Urothelium cell line (cell line): ENCODE results near the gene ENOSF1.
A peak's percentile ranks its signal among the peaks of the same experiment; 100 is the strongest.
"Not testable (repeated sequence)": the region's sequence is repeated elsewhere in the genome, so short reads cannot be mapped to it uniquely, and the experiment has no call there.

ENCODE experiments used
- DNase-seq: peaks from one replicate; pipeline ENCODE4 v3.0.0; 2011; ENCODE audit warnings: low spot score, mixed read lengths
- FAIRE-seq: peaks from 2 replicates; lab custom pipeline; 2011; peaks lifted over from hg19 to GRCh38; lab: Jason Lieb, UNC

Gene ENOSF1

GRCh38 chr18:709771-710170 is 2.7 kb downstream of the ENOSF1 start:
- FAIRE-seq, result no peak
- DNase-seq, result no peak

DNA sequence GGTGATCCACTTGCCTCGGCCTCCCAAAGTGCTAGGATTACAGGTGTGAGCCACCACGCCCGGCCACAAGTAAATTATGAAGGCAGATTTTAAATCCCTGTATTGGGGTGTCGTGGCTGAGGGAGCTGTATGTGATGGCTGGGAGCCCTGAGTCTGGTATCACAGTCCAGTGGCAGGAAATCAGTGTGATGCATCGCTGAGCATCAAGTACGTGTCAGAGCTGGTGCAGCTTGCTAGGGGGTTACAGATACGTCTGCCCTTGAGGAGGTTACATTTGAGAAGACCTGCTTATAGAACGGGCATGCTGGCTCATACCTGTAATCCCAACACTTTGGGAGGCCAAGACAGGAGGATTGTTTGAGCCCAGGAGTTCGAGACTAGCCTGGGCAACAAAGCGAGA is 4.3 kb downstream of the ENOSF1 start:
- FAIRE-seq (peak; percentile 37), DNase-seq (no peak)

DNA sequence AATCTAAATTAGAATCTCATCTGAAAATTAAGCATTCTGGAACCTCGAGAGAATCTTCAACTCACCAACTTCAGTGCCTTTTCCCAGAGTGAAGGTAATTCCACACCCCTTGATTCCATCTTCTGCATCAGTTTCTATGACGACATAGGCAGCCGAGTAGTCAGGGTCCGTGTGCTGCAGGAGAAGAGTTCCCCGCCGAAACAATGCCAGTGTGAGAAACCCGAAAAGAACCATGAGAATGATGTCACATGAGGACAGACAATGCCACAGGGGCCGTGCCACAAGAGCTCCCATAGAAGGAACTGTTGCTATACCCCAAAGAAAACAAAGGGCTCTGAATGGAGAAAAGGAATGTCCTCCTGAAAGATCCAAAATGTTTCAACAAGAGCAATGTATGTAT is 6.0 kb downstream of the ENOSF1 start:
- FAIRE-seq (no peak), DNase-seq (no peak)

- FAIRE-seq (peak; percentile 73), DNase-seq (peak; percentile 57)
Observed at GRCh38 chr18:703213-703967, 9.0 kb downstream of the ENOSF1 start.

GRCh38 chr18:697800-698199 is 14.6 kb downstream of the ENOSF1 start:
- DNase-seq, result no peak
- FAIRE-seq, result no peak

DNA sequence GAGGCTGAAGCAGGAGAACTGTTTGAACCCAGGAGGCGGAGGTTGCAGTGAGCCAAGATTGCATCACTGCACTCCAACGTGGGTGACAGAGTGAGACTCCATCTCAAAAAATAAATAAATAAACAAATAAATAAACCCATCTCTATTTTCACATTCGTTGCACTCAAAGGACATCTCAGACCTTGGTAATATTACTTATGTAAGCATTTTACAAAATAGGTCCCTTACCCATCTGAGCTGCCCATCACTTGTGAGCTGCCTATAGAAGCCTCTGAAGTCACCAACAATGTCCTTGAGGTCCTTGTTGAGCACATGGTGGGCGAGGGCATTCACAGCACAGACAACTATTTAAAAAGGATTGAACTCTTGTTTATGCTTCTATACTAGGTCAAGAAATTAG is 15.4 kb downstream of the ENOSF1 start:
- FAIRE-seq (no peak), DNase-seq (no peak)

DNA sequence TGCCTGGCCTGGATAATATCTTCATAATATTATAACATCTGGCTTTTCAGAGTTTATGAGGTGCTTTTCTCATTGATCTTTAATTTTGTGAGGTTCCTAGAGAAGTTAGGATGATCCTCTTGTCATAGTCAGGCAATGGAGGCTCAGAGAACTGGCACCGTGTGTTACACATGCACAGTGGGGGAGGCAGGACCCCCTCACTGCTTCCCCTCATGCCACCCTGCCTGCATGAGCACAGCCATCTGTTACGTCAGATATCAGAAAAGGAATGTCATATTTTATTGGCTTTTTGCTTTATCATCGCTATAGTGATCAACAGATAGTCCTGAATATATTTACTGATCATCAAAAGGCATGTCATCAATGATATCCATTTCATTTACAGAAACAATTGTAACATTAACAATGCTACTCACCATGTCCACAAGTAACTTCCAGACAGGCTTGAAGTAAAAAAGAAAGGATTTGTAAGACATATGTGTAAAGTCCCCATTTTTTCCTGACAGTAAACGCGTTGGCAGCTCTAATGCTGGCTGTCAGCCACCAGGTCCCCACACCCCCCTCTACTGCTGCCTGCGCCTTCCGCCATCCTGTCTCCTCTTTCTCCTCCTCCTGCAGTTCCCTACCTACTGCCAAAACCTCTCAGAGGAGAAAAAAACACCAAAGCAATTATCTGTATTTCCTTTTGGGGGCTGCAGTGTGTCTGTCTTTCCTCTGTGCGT is 18.8 kb downstream of the ENOSF1 start:
- no peak for DNase-seq
- peak; percentile 79 for FAIRE-seq

DNA sequence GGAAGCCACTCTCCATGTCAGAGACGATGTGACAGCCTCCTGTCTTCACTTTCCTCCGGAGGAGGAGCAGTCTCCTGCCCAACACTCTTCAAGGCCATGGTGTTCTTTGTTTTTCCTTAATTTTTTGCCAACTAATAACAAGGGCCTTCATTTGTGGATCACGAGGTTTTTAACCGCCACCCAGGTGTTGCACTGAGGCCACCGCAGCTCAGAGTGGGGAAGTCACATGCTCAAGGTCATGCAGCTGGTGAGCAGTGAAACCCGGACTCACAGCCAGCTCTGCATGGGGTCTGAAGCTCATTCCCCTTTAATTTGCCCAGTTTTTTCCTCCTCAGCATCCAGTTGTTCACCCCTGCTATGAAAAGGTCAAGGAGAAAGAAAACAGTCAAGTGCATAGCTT is 19.6 kb downstream of the ENOSF1 start:
- FAIRE-seq (no peak), DNase-seq (no peak)

DNA sequence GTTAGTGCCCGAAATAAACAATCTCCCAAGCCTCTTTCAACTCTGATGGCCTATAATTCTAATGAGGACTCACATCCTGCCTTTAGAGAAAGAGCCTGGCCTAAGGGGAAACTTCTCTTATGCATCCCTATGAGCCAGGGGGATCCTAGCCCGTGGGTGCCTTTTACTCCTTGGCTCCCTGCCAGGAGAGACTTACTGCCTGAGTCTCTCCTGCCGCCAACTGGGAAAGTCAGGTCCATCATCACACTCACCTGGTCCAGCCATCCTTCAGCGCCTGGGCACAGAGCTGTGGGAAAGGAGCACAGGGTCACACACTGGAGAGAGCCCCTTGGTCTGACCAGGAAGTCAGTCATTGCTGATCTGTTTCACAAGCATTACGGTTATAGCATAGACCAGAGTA is 24.1 kb downstream of the ENOSF1 start:
- no peak for DNase-seq
- FAIRE-seq, result no peak

DNA sequence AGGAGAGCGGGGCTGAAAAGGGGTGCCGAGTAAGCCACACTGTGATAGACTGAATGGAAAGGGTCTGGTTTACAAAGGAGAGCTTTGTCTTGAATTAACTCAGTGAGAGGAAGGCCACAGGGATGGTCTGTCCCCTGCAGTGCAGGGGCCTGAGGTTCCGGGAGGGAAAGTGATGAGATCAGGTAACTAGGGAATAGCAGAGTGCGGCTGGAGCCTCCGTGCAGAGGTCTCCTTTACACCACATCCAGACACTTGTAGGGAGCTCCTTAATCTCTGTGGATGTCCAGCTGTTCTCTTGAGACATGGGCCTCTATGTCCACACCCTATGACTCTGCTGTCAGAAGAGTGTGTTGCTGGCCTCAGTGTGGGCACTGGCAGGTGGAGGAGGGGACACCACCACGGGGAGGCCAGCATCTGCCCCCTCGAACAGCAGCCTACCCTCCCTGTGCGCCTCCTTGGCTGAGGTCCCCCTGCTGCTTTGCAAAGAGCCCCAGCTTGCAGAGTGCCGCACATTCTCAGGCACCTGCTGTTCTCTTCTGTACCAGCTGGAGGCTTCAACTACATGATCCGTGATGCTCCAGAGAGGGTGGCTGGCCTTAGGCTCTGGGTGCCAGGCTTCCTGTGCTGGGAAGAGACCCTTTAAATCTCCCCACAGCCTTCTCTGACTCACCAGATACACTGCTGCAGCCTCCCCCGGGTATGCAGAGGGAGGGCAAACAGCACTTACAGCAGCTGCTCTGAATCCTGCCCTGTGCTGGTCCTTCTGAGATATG is 25.9 kb downstream of the ENOSF1 start:
- DNase-seq (no peak), FAIRE-seq (peak; percentile 50)

DNA sequence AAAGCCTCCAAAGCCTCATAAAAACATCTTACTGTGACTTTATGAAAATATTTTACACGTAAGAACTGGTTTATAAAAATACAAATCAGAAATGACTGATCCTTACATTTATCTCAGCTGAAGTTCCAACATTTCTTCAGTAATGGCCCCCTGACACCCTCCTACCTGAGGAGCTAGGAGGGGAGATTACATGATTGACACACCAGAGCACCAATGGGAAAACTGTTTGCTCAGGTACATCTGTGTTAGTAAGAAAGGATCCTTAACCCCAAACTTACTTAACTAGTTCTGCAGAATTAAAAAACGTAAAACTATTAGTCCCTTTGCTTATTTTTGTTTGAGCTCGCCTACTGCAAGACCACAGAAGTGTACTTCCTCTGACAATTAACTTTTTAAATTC is 27.0 kb downstream of the ENOSF1 start:
- FAIRE-seq, result no peak
- no peak for DNase-seq

GRCh38 chr18:683531-683930 is 28.9 kb downstream of the ENOSF1 start:
- DNase-seq (no peak), FAIRE-seq (peak; percentile 9)

DNA sequence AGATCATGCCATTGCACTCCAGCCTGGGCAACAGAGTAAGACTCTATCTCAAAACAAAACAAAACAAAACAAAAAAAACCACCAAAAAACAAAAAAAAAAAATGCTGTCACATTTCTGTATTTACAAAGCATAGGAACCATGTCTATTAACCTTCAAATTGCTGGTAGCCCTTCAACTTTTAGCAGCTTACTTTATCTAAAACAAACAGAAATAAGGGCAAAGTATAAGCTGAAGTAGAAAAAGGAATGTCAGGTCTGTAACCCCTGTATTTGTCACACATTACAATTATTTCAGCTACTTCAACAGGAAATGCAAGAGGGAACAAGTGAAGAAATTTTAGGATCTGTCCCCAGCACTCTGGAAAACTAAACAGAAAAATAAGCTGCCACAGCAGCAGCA is 29.6 kb downstream of the ENOSF1 start:
- FAIRE-seq (no peak), DNase-seq (no peak)

DNA sequence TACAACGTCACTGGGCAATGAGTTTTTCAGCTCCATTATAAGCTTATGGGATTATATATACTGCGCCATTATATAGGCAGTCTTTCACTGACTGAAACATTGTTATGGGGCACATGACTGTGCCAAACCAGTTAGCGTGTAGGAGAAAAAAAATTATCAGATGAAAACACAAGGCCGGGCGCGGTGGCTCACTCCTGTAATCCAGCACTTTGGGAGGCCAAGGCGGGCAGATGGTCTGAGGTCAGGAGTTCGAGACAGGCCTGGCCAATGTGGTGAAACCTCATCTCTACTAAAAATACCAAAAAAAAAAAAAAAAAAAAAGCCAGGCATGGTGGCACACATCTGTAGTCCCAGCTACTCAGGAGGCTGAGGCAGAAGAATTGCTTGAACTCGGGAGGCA is 30.0 kb downstream of the ENOSF1 start:
- FAIRE-seq, result not testable (repeated sequence)

GRCh38 chr18:681985-682384 is 30.4 kb downstream of the ENOSF1 start:
- peak; percentile 95 for FAIRE-seq
- no peak for DNase-seq

More for the DNA sequence above, 30.0 kb downstream of the ENOSF1 start:
- DNase-seq, result not testable (repeated sequence)

DNA sequence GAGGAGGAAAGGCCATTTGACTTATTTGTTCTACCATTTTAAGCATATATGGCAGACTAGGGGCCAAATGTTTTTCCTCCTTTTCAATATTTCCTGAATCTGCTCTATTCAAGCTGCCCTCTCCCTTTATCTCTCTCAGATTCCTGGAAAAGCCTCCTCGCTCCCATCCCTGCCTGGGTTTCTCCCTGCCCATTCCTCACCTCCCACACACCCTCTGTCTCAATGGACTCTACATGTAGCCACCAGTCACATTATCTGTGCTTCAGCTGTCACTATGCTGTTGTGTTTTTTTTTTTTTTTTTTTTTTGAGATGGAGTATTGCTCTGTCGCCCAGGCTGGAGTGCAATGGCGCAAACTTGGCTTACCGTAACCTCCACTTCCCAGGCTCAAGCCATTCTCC is 32.0 kb downstream of the ENOSF1 start:
- DNase-seq (no peak), FAIRE-seq (no peak)

DNA sequence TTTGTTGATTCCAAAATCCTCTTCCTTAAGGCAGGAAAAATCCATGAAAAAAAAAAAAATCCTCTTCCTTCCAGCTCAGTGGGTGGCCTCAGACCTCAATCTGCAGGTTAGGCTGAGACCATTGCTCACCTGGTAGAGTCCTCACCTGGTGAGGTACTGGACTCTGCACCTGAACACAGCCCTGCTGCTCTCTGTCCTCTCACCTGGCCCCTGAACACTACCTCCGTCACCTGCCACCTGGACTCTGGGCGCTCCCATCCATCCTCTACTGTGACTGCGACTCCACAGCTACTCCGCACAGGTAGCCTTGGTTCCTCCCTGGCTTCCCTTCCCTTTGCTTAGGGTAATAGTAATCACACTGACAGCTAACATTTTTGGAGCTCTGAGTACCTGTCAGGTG is 32.9 kb downstream of the ENOSF1 start:
- DNase-seq (no peak), FAIRE-seq (peak; percentile 9)

DNA sequence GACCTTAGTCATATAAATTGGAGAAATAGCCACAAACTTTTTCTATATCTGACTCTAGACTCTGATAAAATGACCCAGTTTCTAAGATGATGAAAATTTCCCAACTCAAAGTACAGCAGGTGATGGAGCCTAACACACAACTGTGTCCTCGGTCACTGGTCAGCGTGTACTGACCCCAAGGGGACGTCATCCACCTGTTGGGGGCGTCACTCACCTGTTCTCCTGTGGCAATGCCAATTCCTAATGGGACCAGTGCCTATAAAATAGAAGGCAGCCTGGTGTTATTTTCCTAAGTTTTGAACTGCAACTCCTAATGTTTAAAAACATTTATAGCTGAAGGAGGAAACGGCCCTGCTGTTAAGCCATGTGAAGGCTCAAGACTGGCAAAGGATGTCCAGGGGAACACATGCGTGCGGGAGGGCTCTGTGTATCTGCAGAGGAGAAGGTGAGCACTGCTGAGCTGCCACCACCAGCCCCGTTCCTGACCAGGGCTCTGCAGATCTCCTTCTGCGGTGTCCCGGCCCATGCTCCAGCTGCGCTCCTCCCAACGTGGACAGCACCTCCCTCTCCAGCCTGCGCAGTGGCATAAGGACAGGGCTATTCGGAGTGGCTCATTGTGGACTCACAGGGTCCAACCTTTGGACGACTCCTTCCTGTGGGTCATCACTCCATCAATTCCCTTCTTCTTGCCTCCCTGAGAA is 33.8 kb downstream of the ENOSF1 start:
- FAIRE-seq (peak; percentile 50), DNase-seq (no peak)

- FAIRE-seq, result peak; percentile 72
- no peak for DNase-seq
Observed at GRCh38 chr18:677951-678381, 34.5 kb downstream of the ENOSF1 start.

DNA sequence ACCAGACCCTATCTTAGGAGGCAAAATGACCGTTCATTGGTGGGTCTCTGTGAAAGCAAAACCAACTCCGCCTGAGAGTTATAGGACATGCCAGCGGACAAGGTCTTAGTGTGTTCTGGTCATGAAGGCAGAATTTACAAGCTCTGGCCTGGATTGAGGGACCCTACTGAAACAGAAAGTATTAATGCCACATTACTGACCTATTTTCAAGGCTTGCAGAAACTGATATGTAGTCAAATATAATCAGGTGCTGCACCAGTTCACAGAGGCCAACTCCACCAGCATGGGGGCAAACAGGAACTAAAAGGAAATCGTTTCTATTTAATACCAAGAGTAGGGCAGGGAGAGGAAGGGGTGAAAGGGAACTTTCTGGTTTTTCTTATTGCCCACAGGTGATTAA is 35.3 kb downstream of the ENOSF1 start:
- DNase-seq (no peak), FAIRE-seq (no peak)

GRCh38 chr18:676736-677135 is 35.7 kb downstream of the ENOSF1 start:
- FAIRE-seq, result no peak

More at GRCh38 chr18:676736-677135, 35.7 kb downstream of the ENOSF1 start:
- no peak for DNase-seq
